H7 (cell line): ENCODE measurements around the gene RNF217. TPM values are rescaled to one million over a fixed set of nuclear protein-coding genes. Genes with fewer than 3 reads are reported as not detected.
"Not testable (repeated sequence)": the region's sequence is repeated elsewhere in the genome, so short reads cannot be mapped to it uniquely, and the experiment has no call there.

Source experiments
- DNase-seq: peaks from one replicate; pipeline ENCODE4 v3.0.0; 2012
- H3K27me3 ChIP-seq: 2 replicates; pipeline ENCODE4 v1.6.0; 2011; ENCODE audit warnings: mild to moderate bottlenecking, low read length; ENCODE audit not compliant: control insufficient read depth, insufficient read depth
- H3K36me3 ChIP-seq: replicated peaks from 2 replicates; pipeline ENCODE4 v1.5.1; 2011; ENCODE audit warnings: low read length; ENCODE audit not compliant: control insufficient read depth, insufficient read depth
- H3K4me3 ChIP-seq: 2 replicates; pipeline ENCODE4 v1.5.1; 2011; ENCODE audit warnings: low read depth, mild to moderate bottlenecking, control low read depth, low read length, moderate library complexity; ENCODE audit not compliant: insufficient read depth
- total RNA-seq: library from RNA; depleted of rRNA; stranded (reverse); fragments of >200 nt; shearing (Covaris generic); gene quantifications from 2 replicates; pipeline ENCODE4 v1.2.3, GENCODE V29; 2014

RNF217 gene
- total RNA-seq, 1 experiment from 2014 or later: 2.9 TPM

- DNase-seq: no peak
- Histone ChIP-seq H3K36me3 (no peaks in the 10 kb centered on the region), H3K4me3 (no peak overlapping the region), H3K27me3 (no peaks in the 10 kb centered on the region)
These were observed 149.2 kb downstream of the RNF217 start for GRCh38 chr6:125111219-125111983.

DNA sequence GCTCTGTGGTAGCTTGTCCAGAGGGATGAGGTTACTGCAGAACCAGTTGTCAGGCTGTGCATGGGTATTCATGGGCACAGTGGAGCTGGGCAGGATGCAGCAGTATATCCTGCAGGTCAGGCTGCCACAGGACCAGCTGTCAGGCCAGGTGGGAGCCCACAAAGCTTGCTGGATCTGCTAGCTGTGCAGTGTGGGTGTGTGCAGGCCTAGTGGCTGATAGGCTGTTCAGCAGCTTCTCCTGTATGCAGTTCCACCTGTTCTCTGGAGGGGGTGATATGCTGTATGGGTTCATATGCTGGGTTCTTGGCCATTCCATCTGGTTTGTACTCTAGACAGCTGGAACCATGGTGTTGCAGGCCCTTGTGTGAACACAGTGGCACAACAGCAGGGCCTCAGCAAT is 150.7 kb downstream of the RNF217 start:
- DNase-seq: no peak
- Histone ChIP-seq H3K4me3 (no peak overlapping the region), H3K36me3 (no peaks in the 10 kb centered on the region), H3K27me3 (no peaks in the 10 kb centered on the region)

DNA sequence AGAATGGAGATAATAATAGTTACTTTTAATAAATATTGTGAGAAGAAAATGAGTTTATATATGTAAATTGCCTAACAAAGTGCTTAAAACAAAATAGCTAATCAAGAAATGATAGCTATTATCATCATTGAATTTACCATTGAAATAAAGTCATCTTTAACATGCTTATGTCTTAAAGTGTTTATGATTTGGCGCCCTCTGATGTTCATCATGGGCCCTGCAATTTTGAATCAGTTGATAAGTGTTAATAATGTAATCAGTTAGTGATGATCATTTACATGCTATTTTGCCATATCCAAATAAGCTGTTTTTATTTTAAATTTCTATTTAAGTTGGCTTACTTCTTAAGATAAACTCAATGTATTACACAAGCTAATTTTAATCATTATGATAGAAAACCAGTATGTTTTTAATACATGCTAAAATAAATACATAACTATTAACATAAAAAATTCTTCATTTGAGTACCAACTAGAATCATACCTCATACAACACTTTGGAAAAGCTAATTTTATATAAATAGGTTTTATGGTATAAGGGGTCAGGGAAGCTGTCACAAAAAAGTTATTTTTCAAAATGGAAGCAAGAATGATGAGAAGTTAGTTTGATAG is 152.1 kb downstream of the RNF217 start:
- no peak overlapping the region for H3K4me3 ChIP-seq
- H3K27me3 ChIP-seq: no peaks in the 10 kb centered on the region
- DNase-seq: no peak
- H3K36me3 ChIP-seq: no peaks in the 10 kb centered on the region

DNA sequence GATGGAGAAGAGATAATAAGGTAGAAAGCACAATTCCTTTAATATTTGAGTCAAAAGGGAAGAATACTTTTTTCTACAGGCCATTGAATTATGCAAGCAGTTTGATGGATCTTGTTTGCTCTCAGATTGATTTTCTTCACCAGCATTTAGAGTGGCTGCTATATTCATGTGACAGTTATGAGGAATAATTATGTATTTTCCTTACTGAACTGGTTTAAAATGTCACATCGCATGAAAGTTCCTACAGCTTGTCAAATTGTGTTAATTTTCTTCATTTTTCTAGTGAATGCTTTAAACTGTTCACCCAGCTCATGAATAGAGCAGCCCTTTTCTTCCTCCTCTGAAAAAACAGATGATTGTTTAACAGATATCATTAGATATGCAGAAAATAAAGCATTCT is 153.9 kb downstream of the RNF217 start:
- no peak for DNase-seq
- Histone ChIP-seq H3K36me3 (no peaks in the 10 kb centered on the region), H3K27me3 (no peaks in the 10 kb centered on the region), H3K4me3 (no peak overlapping the region)

GRCh38 chr6:125116710-125117109 is 154.5 kb downstream of the RNF217 start:
- Histone ChIP-seq H3K4me3 (no peak overlapping the region), H3K27me3 (no peaks in the 10 kb centered on the region), H3K36me3 (no peaks in the 10 kb centered on the region)
- DNase-seq: no peak

DNA sequence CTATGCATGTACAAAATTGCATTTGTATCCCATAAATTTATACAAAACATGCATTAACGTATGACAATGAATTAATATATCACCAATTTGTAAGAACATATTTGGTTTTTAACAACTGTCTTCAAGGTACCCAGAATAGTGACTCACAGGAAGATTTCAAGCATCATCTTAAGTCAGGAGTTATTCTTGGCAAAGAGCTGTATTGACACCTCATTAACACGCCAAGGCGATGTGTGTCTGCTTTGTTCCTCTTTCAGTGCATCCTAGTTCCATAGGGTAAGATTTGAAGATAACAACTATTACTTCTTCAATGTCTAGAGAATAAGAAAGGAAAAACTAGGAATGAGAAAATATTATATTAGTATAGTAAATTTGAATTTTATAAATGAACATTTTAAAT is 155.6 kb downstream of the RNF217 start:
- Histone ChIP-seq H3K36me3 (no peaks in the 10 kb centered on the region), H3K4me3 (no peak overlapping the region), H3K27me3 (no peaks in the 10 kb centered on the region)
- no peak for DNase-seq

- Histone ChIP-seq H3K4me3 (no peak overlapping the region), H3K27me3 (no peaks in the 10 kb centered on the region), H3K36me3 (no peaks in the 10 kb centered on the region)
- no peak for DNase-seq
These were observed 157.9 kb downstream of the RNF217 start for GRCh38 chr6:125120054-125120590.

DNA sequence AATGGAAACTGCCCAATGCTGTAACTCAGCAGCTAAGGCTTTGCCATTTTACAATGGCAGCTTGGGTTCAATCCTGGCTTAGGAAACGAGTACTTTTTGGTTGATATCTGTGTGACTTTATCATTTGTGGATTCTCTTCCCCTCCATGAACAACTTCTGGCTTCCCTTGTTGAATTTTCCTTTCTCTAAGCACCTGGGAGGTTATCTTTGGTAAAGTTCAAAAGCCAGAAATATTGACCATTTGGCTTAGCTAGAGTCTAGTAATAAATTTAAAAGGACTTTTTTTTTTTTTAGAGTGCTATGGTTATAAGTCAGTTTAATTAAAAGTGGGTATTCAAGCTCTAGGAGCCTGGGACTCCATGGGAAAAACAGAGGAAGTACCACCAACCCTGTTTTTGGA is 159.7 kb downstream of the RNF217 start:
- Histone ChIP-seq H3K36me3 (no peaks in the 10 kb centered on the region), H3K4me3 (no peak overlapping the region), H3K27me3 (no peaks in the 10 kb centered on the region)
- no peak for DNase-seq

DNA sequence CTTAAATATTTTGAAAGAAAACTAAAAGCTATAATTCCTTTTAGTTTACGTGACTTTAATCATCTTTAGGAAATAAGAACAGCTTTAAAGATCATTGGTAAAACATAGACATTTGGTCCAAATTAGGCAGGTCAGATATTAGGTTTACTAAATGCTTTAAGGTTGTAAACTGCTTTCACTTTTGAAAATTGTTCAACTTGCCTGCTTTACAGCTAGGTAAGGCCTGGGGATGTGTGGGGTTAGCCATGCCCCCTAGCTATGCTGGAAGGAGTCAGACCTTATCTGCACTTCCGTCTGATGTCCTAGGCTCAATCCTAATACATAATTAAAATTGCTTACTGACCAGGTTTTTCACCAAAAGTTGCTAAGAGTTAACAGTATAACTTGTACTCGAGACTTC is 160.8 kb downstream of the RNF217 start:
- DNase-seq: no peak
- Histone ChIP-seq H3K36me3 (no peaks in the 10 kb centered on the region), H3K4me3 (no peak overlapping the region), H3K27me3 (no peaks in the 10 kb centered on the region)

GRCh38 chr6:125123468-125124048 is 161.3 kb downstream of the RNF217 start:
- no peak for DNase-seq
- no peaks in the 10 kb centered on the region for H3K27me3 ChIP-seq

GRCh38 chr6:125124049-125124669 is 161.9 kb downstream of the RNF217 start:
- Histone ChIP-seq H3K36me3 (no peaks in the 10 kb centered on the region), H3K27me3 (no peaks in the 10 kb centered on the region), H3K4me3 (no peak overlapping the region)
- no peak for DNase-seq

More at GRCh38 chr6:125123468-125124048, 161.3 kb downstream of the RNF217 start:
- Histone ChIP-seq H3K4me3 (no peak overlapping the region), H3K36me3 (no peaks in the 10 kb centered on the region)

GRCh38 chr6:125125856-125126255 is 163.6 kb downstream of the RNF217 start:
- H3K4me3 ChIP-seq, H3K27me3 ChIP-seq, H3K36me3 ChIP-seq, DNase-seq: not testable (repeated sequence)

DNA sequence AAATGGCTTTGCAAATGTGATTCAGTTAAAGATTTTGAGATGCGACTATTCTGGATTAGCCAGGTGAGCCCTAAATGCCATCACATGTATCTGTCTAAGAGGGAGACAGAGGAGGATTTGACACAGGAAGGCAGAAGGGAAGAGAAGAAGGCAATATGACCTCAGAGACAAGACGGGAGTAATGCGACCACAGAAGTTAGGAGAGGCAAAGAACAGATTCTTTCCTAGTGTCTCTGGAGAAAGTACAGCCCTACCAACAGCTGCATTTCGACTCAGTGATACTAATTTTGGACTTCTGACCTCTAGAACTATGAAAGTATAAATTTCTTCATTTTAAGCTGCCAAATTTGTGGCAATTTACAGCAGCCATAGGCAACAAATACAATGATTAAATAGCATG is 167.1 kb downstream of the RNF217 start:
- Histone ChIP-seq H3K4me3 (no peak overlapping the region), H3K36me3 (no peaks in the 10 kb centered on the region)

DNA sequence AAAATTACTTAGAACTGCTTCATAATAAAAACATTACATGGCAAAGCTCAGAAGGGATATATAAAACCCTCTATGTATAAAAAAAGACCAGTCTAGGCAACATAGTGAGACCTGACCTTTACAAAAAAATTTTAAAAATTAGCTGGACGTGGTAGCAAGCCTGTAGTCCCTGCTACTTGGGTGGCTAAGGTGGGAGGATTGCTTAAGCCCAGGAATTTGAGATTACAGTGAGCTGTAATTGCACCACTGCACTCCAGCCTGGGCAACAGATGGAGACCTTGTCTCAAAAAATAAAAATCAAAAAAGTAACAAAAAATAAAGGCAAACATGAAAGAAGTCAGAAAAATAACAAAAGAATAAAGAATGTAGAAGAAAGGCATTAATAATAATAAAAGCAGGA is 169.8 kb downstream of the RNF217 start:
- Histone ChIP-seq H3K36me3 (no peaks in the 10 kb centered on the region), H3K4me3 (no peak overlapping the region), H3K27me3 (no peaks in the 10 kb centered on the region)
- no peak for DNase-seq

More for the DNA sequence above, 167.1 kb downstream of the RNF217 start:
- no peak for DNase-seq
- no peaks in the 10 kb centered on the region for H3K27me3 ChIP-seq

- no peak for DNase-seq
- no peak overlapping the region for H3K4me3 ChIP-seq
- no peaks in the 10 kb centered on the region for H3K27me3 ChIP-seq
- H3K36me3 ChIP-seq: no peaks in the 10 kb centered on the region
These were observed 174.1 kb downstream of the RNF217 start for GRCh38 chr6:125136378-125136777.
